GM19372 (cell line): ENCODE data around the gene ENDOG.
A peak's percentile ranks its signal among the peaks of the same experiment; 100 is the strongest.
"Not testable (repeated sequence)": the region's sequence is repeated elsewhere in the genome, so short reads cannot be mapped to it uniquely, and the experiment has no call there.

Experiments
- ATAC-seq: cut with Tn5 transposase; IDR thresholded peaks from one replicate; pipeline ENCODE4 v1.9.1; 2021; ENCODE audit warnings: mild to moderate bottlenecking, low read depth, moderate library complexity; ENCODE audit not compliant: unreplicated experiment

ENDOG gene

GRCh38 chr9:128825923-128826700, 7.8 kb downstream of the ENDOG start:
- ATAC-seq, result no peak

GRCh38 chr9:128828267-128828666, 10.0 kb downstream of the ENDOG start:
- no peak for ATAC-seq

GRCh38 chr9:128828719-128829452, 10.6 kb downstream of the ENDOG start:
- no peak for ATAC-seq

DNA sequence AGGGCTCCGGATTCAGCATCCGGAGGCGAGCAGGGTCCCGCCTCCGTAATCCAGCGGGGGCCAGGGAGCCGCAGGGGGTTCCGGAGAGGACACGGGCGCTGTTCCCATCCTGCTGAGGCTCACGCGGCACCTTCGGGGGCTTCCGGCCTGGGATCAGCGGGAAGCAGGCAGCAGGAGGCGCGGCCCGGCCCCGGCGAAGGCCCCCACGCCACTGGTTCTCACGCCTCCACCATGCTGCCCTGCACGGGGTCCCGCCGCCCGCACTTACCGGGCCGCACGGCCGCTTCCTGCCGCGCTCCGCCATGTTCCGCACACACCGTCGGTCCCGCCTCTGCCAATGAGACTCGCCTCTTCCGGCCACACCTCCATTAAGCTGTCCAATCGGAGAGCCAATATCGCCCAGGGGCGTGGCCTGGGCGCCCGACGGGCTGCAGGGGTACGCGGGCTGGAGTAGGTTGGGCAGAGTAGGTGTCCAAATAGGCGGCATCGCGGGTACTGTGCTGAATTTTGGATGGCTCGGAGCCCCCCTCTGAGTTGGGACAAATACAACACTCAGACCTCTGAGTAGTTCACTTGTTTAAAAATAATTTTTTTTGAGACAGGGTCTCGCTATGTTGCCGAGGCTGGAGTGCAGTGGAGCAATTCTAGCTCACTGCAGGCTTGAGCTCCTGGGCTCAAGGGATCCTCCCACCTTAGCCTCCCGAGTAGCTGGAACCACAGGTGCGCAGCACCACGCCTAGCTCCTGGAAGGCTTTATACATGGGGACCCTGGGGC, 11.4 kb downstream of the ENDOG start, which contains the start of gene SPOUT1:
TSS of gene SPOUT1 (minus strand) at position 318 of the 775 bp plus-strand sequence. CDS start at position 304, 14 bp downstream.
- ATAC-seq, result peak; percentile 96

DNA sequence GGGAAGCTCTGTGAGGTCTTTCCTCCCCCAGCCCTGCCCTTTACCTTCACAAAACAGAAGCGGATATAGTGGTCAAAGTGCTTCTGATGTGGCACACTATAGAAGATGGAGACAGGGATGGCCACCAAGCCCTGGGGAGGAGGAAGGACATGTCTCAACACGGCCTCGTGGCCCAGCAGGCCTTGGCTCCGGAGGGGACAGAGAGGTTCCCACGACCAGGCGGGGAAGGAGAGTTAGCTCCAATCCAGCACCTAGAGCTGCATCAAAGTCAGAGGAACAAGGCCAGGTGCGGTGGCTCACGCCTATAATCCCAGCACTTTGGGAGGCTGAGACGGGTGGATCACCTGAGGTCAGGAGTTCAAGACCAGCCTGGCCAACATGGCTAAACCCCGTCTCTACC, 15.4 kb downstream of the ENDOG start:
- ATAC-seq, result no peak

DNA sequence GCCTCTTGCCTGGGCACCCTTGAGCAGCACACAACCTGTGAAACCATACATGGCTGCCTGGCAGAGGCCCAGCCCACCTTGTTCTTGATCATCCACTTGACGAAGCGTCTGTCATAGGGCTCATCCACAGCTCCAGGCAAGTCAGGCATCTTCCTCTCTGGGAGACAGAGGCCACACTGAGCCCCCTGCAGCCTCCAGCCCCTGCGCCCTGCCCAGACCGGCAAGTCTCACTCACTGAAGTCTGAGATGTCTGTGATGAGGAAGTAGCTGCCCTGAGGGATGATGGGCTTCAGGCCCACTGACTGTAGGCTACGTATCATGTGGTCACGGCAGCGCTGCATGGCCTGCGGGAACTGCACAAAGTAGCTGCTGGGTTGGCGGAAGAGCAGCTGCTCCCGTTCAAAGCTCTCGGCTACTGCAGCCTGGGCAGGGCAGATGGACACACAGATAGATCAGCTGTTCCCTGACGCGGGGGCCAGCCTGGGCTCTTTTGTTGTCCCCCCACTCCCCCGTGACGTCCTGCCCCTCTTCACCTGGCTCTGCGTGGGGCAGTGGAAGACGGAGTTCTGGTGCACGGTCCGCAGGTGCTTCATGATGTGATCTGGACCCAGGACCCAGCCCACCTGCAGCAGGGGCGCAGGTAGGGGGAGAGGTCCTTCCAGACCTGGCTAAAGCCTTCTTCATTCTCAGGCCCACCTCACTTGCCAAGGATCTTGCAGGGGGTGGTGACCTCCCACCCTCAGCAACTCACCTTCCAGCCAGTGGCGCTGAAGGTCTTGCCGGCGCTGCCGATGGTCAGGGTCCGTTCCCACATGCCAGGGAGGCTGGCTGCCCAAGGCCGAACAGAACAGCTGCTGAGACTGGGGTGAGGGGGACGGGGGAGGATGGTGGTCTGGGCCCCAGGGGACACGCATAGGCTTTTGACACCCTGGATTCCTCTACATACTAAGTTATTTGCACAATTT, 17.2 kb downstream of the ENDOG start:
- ATAC-seq, result no peak

- no peak for ATAC-seq
These were observed 18.3 kb downstream of the ENDOG start for GRCh38 chr9:128836509-128837145.

DNA sequence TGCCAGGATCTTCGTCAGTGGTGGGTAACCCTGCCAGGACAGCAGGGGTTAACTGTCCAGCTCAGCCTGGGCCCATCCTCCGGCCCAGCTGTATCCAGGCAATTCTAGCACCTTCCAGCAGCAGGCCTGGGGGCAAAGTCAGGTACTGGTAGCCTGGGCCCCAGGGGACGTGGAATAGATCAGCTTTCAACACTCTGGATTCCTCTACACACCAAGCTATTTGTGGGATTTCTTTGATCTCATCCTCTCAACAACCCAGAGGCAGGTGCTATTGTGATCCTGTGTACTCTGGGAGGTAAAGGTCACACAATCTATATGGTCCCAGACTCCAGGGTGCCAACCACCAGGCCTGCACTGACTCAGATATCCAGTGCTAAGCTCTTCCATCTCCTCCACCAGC, 20.0 kb downstream of the ENDOG start:
- no peak for ATAC-seq

DNA sequence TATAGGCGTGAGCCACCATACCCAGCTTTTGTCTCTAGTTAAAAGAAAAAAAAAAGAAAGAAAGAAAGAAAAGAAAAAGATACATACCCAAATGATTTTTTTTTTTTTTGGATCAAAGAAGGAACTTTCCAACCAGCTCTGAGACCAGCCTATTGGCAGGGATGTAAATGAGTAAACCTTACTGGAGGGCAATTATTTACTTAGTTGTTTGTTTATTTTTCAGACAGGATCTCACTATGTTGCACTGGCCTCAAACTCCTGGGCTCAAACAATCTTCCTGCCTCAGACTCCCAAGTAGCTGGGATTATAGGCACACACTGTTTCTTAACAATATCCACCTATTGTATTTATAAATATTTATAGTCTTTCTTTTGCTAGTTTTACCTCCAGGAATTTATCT, 22.2 kb downstream of the ENDOG start:
- no peak for ATAC-seq

- ATAC-seq, result no peak
These were observed 23.6 kb downstream of the ENDOG start for GRCh38 chr9:128841694-128842492.

- ATAC-seq, result not testable (repeated sequence)
These were observed 24.9 kb downstream of the ENDOG start for GRCh38 chr9:128843171-128843570.

DNA sequence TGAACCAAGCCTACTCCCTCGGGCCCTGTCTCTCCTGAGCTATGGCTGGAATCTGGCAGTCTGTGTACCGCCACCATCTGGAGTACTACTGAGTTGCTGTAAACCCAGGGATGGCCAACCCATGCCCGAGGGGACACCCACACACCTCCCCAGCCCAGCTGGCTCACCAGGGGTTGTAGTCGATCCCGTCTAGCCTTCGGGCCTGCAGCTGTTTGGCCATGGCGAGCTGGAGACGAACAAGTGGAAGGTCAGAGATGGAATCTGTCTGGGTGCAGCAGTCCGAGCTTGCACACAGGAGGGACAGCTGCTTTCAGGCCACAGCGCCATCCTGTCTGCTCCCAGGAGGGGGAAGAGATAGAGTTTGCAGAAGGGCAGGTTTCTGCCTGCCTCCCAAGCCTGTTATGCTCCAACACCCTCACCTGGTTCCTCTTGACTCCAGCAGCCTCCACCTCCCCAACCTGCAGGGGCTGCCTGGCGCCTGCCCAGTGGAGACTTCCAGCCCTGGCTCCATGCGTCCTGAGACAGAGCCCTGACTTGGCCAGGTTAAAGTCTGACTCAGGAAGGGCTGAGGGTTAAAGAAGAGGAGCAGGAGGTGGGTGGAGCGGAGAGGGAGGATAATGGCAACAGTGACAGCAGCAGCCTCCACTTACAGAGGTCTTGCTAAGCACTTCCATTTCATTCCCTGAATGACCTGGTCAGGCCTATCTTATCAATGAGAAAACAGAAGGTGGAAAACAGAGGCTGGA, 27.1 kb downstream of the ENDOG start:
- ATAC-seq, result no peak

DNA sequence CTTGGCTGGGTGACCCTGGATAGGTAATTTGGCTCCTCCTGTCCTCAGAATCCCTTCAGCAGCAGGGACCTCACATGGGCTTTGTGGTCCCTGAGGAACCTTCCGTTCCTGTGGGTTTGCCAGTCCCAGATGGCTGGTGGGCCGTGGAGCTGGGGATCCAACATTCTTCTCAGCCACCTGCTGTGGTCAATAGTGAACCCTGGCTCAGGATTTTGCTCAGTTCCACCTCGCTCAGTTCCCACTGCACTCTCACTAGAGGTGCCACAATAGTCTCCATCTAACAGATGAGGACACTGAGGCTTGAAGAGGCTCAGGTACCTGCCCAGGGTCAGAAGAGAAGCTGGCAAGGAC, 28.4 kb downstream of the ENDOG start:
- no peak for ATAC-seq

DNA sequence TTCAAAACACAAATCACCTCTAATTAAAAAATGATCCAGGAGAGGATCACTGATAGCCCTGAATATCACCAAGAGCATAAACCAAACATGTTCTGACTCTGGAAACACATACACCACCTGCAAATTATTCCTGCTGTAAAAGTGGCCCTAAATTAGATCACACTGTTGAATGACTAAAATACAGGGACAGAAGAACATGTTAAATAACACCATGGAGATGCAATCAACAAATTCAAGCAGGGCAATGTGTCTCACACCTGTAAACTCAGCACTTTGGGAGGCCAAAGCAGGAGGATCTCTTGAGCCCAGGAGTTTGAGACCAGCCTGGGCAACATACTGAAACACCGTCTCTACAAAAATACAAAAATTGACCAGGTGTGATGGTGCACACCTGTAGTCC, 29.5 kb downstream of the ENDOG start:
- ATAC-seq, result no peak

- ATAC-seq, result not testable (repeated sequence)
These were observed 32.7 kb downstream of the ENDOG start for GRCh38 chr9:128851024-128851423.

- not testable (repeated sequence) for ATAC-seq
These were observed 33.7 kb downstream of the ENDOG start for GRCh38 chr9:128851779-128852600.

DNA sequence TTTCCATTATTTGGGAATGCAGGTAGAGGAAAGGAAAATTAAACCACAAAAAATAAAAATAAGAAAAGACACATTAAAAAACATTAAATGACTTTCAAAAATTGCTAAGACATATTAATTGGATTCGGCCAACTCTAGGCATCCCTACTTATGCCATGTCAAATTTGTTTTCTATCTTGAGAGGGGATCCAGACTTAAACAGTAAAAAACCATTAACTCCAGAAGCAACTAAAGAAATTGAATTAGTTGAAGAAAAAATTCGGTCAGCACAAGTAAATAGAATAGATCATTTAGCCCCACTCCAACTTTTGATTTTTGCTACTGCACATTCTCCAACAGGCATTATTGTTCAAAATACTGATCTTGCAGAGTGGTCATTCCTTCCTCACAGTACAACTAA, 34.3 kb downstream of the ENDOG start:
- ATAC-seq, result not testable (repeated sequence)
